ENCODE measurements around the gene SLC35E4. TPM values are rescaled to one million over a fixed set of nuclear protein-coding genes. Genes with fewer than 3 reads are reported as not detected.

SLC35E4 gene
- total RNA-seq, 1 donor from 2014 or later = 4.1 TPM

GRCh38 chr22:30640361-30640760, 4.8 kb downstream of the SLC35E4 start:
- Mint-ChIP-seq H3K36me3 (peaks cover 2% of the 10 kb centered on the region), H3K27ac (no peak overlapping the region), H3K4me1 (peaks cover 6% of the 10 kb centered on the region), H3K9me3 (no peaks in the 10 kb centered on the region), H3K4me3 (no peak overlapping the region), H3K27me3 (ENCODE audit: low read depth) (no peaks in the 10 kb centered on the region)
- no peak for DNase-seq (ENCODE audit: low spot score in 2 of 2, unreplicated experiment in 2 of 2)
- no peak for TF ChIP-seq CTCF (IDR thresholded peaks at IDR 0.05; ENCODE audit: unreplicated experiment)

- Mint-ChIP-seq H3K4me1 (peaks cover 5% of the 10 kb centered on the region), H3K4me3 (no peak overlapping the region), H3K36me3 (peaks cover 2% of the 10 kb centered on the region), H3K9me3 (no peaks in the 10 kb centered on the region), H3K27ac (no peak overlapping the region), H3K27me3 (ENCODE audit: low read depth) (no peaks in the 10 kb centered on the region)
- DNase-seq (ENCODE audit: low spot score in 2 of 2, unreplicated experiment in 2 of 2) = no peak
- TF ChIP-seq CTCF (IDR thresholded peaks at IDR 0.05; ENCODE audit: unreplicated experiment) = no peak
Observed at GRCh38 chr22:30640839-30641430, 5.4 kb downstream of the SLC35E4 start.

- H3K36me3 Mint-ChIP-seq = no peaks in the 10 kb centered on the region
- H3K27me3 Mint-ChIP-seq (ENCODE audit: low read depth) = no peaks in the 10 kb centered on the region
- TF ChIP-seq CTCF (IDR thresholded peaks at IDR 0.05; ENCODE audit: unreplicated experiment) = no peak
- no peak overlapping the region for H3K4me3 Mint-ChIP-seq
- H3K27ac Mint-ChIP-seq = no peak overlapping the region
- DNase-seq (ENCODE audit: low spot score in 2 of 2, unreplicated experiment in 2 of 2) = no peak
- H3K4me1 Mint-ChIP-seq = no peaks in the 10 kb centered on the region
- H3K9me3 Mint-ChIP-seq = no peaks in the 10 kb centered on the region
Observed at GRCh38 chr22:30643055-30643875, 7.7 kb downstream of the SLC35E4 start.

GRCh38 chr22:30646518-30647160, 11.1 kb downstream of the SLC35E4 start:
- Mint-ChIP-seq H3K9me3 (no peaks in the 10 kb centered on the region), H3K36me3 (no peaks in the 10 kb centered on the region), H3K4me3 (no peak overlapping the region), H3K27ac (no peak overlapping the region), H3K27me3 (ENCODE audit: low read depth) (no peaks in the 10 kb centered on the region), H3K4me1 (no peaks in the 10 kb centered on the region)
- DNase-seq (ENCODE audit: low spot score in 2 of 2, unreplicated experiment in 2 of 2) = no peak
- no peak for TF ChIP-seq CTCF (IDR thresholded peaks at IDR 0.05; ENCODE audit: unreplicated experiment)

- Mint-ChIP-seq H3K27me3 (ENCODE audit: low read depth) (no peaks in the 10 kb centered on the region), H3K4me3 (no peak overlapping the region), H3K4me1 (no peaks in the 10 kb centered on the region), H3K9me3 (no peaks in the 10 kb centered on the region), H3K36me3 (no peaks in the 10 kb centered on the region), H3K27ac (no peak overlapping the region)
- TF ChIP-seq CTCF (IDR thresholded peaks at IDR 0.05; ENCODE audit: unreplicated experiment) = no peak
- no peak for DNase-seq (ENCODE audit: low spot score in 2 of 2, unreplicated experiment in 2 of 2)
Observed at GRCh38 chr22:30647536-30647935, 12.0 kb downstream of the SLC35E4 start.
